Cortex of kidney (tissue), 1 donor: ENCODE results near the gene JMJD4.
"Not testable (repeated sequence)": the region's sequence is repeated elsewhere in the genome, so short reads cannot be mapped to it uniquely, and the experiment has no call there.

ENCODE experiments used
- DNase-seq: peaks from one replicate; lab custom pipeline; 2025; lab: John Stamatoyannopoulos, UW

JMJD4 gene

GRCh38 chr1:227731696-227732585 is 3.2 kb downstream of the JMJD4 start:
- no peak for DNase-seq

GRCh38 chr1:227731241-227731677 is 3.8 kb downstream of the JMJD4 start:
- no peak for DNase-seq

- no peak for DNase-seq
These were observed 4.4 kb downstream of the JMJD4 start for GRCh38 chr1:227730630-227731151.

- DNase-seq = no peak
These were observed 5.0 kb downstream of the JMJD4 start for GRCh38 chr1:227729881-227730629.

GRCh38 chr1:227729144-227729880 is 5.8 kb downstream of the JMJD4 start:
- no peak for DNase-seq

- DNase-seq = no peak
These were observed 6.3 kb downstream of the JMJD4 start for GRCh38 chr1:227728892-227729143.

- DNase-seq = no peak
These were observed 6.8 kb downstream of the JMJD4 start for GRCh38 chr1:227728059-227728891.

GRCh38 chr1:227726924-227727599 is 8.0 kb downstream of the JMJD4 start:
- no peak for DNase-seq

- DNase-seq = no peak
These were observed 8.8 kb downstream of the JMJD4 start for GRCh38 chr1:227726318-227726717.

- no peak for DNase-seq
These were observed 10.1 kb downstream of the JMJD4 start for GRCh38 chr1:227725046-227725445.

GRCh38 chr1:227723474-227723873 is 11.6 kb downstream of the JMJD4 start:
- DNase-seq = no peak

GRCh38 chr1:227718932-227719331 is 16.2 kb downstream of the JMJD4 start:
- DNase-seq = no peak

GRCh38 chr1:227712648-227713047 is 22.5 kb downstream of the JMJD4 start:
- no peak for DNase-seq

- DNase-seq = not testable (repeated sequence)
These were observed 24.6 kb downstream of the JMJD4 start for GRCh38 chr1:227710474-227710873.

GRCh38 chr1:227709451-227709850 is 25.7 kb downstream of the JMJD4 start:
- DNase-seq = no peak

GRCh38 chr1:227707846-227708245 is 27.3 kb downstream of the JMJD4 start:
- DNase-seq = no peak

- DNase-seq = not testable (repeated sequence)
These were observed 33.5 kb downstream of the JMJD4 start for GRCh38 chr1:227701631-227702030.

GRCh38 chr1:227697321-227697864 is 37.7 kb downstream of the JMJD4 start:
- DNase-seq = no peak

GRCh38 chr1:227685807-227686206 is 49.3 kb downstream of the JMJD4 start:
- no peak for DNase-seq
